ENCODE measurements around the gene PABPN1.

PABPN1 gene

DNA sequence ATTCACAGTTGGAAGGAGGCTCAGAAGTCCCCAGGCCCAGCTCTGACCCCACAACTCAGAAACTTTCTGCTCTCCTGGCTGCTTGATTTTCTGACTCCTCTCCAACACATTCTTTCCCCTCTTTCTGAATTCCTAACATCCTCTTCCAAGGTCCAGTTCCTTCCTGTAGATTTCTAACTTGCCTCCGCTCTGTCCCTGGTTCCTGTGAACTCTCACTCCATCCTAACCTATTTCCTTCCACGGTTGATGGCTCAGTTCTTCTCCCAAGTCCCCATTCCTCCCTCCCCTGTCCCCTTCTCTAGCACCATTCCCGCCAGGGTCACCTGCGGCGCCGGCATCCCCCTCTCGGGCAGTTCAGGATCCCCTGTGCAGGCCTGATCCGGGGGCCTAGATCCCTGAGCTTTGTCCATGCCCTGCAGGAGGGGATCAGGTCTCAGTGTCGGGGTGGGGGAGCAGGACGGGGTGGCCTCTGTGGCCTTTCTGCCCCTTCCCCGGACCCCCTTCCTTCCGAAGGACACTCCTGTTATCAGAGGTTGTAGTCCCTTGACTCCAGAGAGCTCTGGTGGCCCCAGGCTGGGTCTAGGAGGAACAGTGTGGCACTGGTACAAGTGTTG lies 37.4 kb downstream of the PABPN1 start:
- peak overlapping the region in 1 of 2 donors; percentile 73 for H3K27ac ChIP-seq
- TF ChIP-seq CTCF (IDR thresholded peaks at IDR 0.05): no peak
- H3K4me3 ChIP-seq: no peak overlapping the region
- DNase-seq (ENCODE audit: low spot score): peak; percentile 66

GRCh38 chr14:23359167-23359626 lies 37.9 kb downstream of the PABPN1 start:
- no peak overlapping the region for H3K4me3 ChIP-seq
- TF ChIP-seq CTCF (IDR thresholded peaks at IDR 0.05): no peak
- DNase-seq (ENCODE audit: low spot score): peak; percentile 66
- peak overlapping the region in 1 of 2 donors; percentile 73 for H3K27ac ChIP-seq

- no peak overlapping the region for H3K4me3 ChIP-seq
- H3K27ac ChIP-seq: peak overlapping the region in 1 of 2 donors; percentile 73
- DNase-seq (ENCODE audit: low spot score): peak; percentile 58
- TF ChIP-seq CTCF (IDR thresholded peaks at IDR 0.05): no peak
These were observed 38.6 kb downstream of the PABPN1 start for GRCh38 chr14:23359722-23360447.

DNA sequence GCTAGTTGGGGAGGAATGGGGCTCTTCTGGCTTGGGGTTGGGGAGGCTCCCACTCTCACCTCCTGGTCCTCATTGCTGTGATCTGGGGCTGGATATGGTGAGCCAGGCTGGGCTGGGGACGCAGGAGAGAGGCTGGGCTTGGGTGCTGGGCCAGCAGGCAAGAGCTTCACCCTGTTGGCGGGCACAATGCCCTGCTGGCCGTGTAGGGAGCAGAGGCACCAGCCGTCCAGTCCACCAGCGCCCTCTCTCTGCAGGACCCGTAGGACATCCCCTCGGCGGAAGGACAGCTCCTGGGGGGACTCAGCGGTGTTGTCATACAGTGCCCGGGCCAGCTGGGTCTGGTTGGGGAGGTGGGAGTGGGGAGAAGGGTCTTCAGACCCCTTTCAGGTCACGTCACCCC lies 39.2 kb downstream of the PABPN1 start:
- peak overlapping the region in 1 of 2 donors; percentile 73 for H3K27ac ChIP-seq
- H3K4me3 ChIP-seq: no peak overlapping the region
- TF ChIP-seq CTCF (IDR thresholded peaks at IDR 0.05): no peak
- peak; percentile 46 for DNase-seq (ENCODE audit: low spot score)

GRCh38 chr14:23361320-23361719 lies 40.1 kb downstream of the PABPN1 start:
- H3K4me3 ChIP-seq: no peak overlapping the region
- peak; percentile 70 for DNase-seq (ENCODE audit: low spot score)
- peak overlapping the region in 1 of 2 donors; percentile 73 for H3K27ac ChIP-seq
- TF ChIP-seq CTCF (IDR thresholded peaks at IDR 0.05): no peak

GRCh38 chr14:23361763-23362162 lies 40.5 kb downstream of the PABPN1 start:
- Histone ChIP-seq H3K27ac (peak overlapping the region in 1 of 2 donors; percentile 57), H3K4me3 (no peak overlapping the region)
- TF ChIP-seq CTCF (IDR thresholded peaks at IDR 0.05): no peak
- peak; percentile 3 for DNase-seq (ENCODE audit: low spot score)

GRCh38 chr14:23362200-23362599 lies 40.9 kb downstream of the PABPN1 start:
- no peak for TF ChIP-seq CTCF (IDR thresholded peaks at IDR 0.05)
- H3K4me3 ChIP-seq: no peak overlapping the region
- H3K27ac ChIP-seq: peak overlapping the region in 1 of 2 donors; percentile 57
- peak; percentile 64 for DNase-seq (ENCODE audit: low spot score)
